ENCODE results near the gene WDR38. TPM values are rescaled to one million over a fixed set of nuclear protein-coding genes. Genes with fewer than 3 reads are reported as not detected.

The WDR38 gene
- total and polyA plus RNA-seq, 2 of the 4 experiments (the other 2 are of a cell fraction) = not detected

- Histone ChIP-seq H3K56ac (ENCODE audit: extremely low read depth, insufficient read depth, low read length) (no peak overlapping the region), H2BK5ac (ENCODE audit: low read depth, low read length, poor library complexity, severe bottlenecking) (no peak overlapping the region), H3K14ac (replicated peaks; ENCODE audit: low read depth, low read length) (no peak overlapping the region), H3K4ac (ENCODE audit: low read depth, low read length) (no peak overlapping the region), H4K20me1 (ENCODE audit: insufficient read depth, low read length) (peaks cover 42% of the 10 kb centered on the region), H3K27me3 (ENCODE audit: control insufficient read depth, insufficient read depth, low read length) (no peaks in the 10 kb centered on the region), H2BK15ac (ENCODE audit: low read depth, low read length) (no peak overlapping the region), H3K9me3 (ENCODE audit: control insufficient read depth, insufficient read depth, low read length) (no peaks in the 10 kb centered on the region), H2AK9ac (replicated peaks; ENCODE audit: low read depth, low read length, poor library complexity) (no peak overlapping the region), H2BK120ac (ENCODE audit: low read depth, low read length) (no peak overlapping the region), H3K23ac (ENCODE audit: low read depth, low read length) (0 out of 2 replicates have a peak overlapping the region, but pooled peaks have one; percentile 78), H2BK20ac (ENCODE audit: low read depth, low read length) (no peak overlapping the region), H3K18ac (ENCODE audit: low read depth, low read length) (no peak overlapping the region), H3K4me1 (ENCODE audit: control insufficient read depth, insufficient read depth, low read length) (no peaks in the 10 kb centered on the region), H4K5ac (ENCODE audit: low read depth, low read length) (no peak overlapping the region), H3K27ac (ENCODE audit: insufficient read depth, low read length) (no peak overlapping the region), H3K9me1 (ENCODE audit: insufficient read depth, low read length) (peaks cover 3% of the 10 kb centered on the region; the same call in 1 of the 2 replicates), H2AK5ac (ENCODE audit: low read depth, low read length) (no peak overlapping the region), H3K4me2 (ENCODE audit: low read depth, low read length) (no peak overlapping the region), H3K9ac (ENCODE audit: low read depth, low read length) (no peak overlapping the region), H4K8ac (ENCODE audit: low read depth in 2 of 2, low read length in 2 of 2) (no peak overlapping the region), H2AFZ (replicated peaks; ENCODE audit: low read length, poor library complexity) (no peak overlapping the region), H3K79me1 (ENCODE audit: low read depth in 1 of 2, low read length in 2 of 2) (peaks cover 9 to 25% of the 10 kb centered on the region in 2 experiments), H3K36me3 (ENCODE audit: control insufficient read depth, insufficient read depth, low read length) (peaks cover 35% of the 10 kb centered on the region), H4K91ac (ENCODE audit: insufficient read depth, low read depth, low read length) (no peak overlapping the region), H3K4me3 (ENCODE audit: insufficient read depth, low read depth, low read length) (no peak overlapping the region)
- in situ Hi-C loops (cut with MboI; ENCODE audit: low sequenced_read_pairs) = loop anchor here (5.0 kb wide), 1 partner anchor 83 kb away; the partner anchor contains the start of gene NR6A1
- dilution Hi-C loops (cut with HindIII; ENCODE audit: low sequenced_read_pairs, unreplicated experiment) = no loop called here
- POLR2A ChIA-PET (ENCODE audit: unreplicated experiment) = no interaction called here
- ATAC-seq (ENCODE audit: low read depth) (no peak), DNase-seq (no peak)
- BruUV-seq (replicated peaks) = no TSS peak
- CTCF ChIA-PET = interaction anchor here (0.6 to 5.7 kb wide), 3 partner anchors 41 to 468 kb away, joined by 3 to 165 read pairs (median 3); partner anchors contain the start of genes NR6A1 and OLFML2A
- TF ChIP-seq, protein P1, sequence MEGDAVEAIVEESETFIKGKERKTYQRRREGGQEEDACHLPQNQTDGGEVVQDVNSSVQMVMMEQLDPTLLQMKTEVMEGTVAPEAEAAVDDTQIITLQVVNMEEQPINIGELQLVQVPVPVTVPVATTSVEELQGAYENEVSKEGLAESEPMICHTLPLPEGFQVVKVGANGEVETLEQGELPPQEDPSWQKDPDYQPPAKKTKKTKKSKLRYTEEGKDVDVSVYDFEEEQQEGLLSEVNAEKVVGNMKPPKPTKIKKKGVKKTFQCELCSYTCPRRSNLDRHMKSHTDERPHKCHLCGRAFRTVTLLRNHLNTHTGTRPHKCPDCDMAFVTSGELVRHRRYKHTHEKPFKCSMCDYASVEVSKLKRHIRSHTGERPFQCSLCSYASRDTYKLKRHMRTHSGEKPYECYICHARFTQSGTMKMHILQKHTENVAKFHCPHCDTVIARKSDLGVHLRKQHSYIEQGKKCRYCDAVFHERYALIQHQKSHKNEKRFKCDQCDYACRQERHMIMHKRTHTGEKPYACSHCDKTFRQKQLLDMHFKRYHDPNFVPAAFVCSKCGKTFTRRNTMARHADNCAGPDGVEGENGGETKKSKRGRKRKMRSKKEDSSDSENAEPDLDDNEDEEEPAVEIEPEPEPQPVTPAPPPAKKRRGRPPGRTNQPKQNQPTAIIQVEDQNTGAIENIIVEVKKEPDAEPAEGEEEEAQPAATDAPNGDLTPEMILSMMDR (conservative IDR thresholded peaks at IDR 0.05; ENCODE audit: low read depth, low read length) = no peak
- no peak for TF ChIP-seq NFE2L2 (IDR thresholded peaks at IDR 0.05; ENCODE audit: low read depth, low read length)
- TF ChIP-seq SMC3 (IDR thresholded peaks at IDR 0.05; ENCODE audit: low read depth, low read length) = no peak
- TF ChIP-seq, protein P2, sequence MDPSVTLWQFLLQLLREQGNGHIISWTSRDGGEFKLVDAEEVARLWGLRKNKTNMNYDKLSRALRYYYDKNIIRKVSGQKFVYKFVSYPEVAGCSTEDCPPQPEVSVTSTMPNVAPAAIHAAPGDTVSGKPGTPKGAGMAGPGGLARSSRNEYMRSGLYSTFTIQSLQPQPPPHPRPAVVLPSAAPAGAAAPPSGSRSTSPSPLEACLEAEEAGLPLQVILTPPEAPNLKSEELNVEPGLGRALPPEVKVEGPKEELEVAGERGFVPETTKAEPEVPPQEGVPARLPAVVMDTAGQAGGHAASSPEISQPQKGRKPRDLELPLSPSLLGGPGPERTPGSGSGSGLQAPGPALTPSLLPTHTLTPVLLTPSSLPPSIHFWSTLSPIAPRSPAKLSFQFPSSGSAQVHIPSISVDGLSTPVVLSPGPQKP (IDR thresholded peaks at IDR 0.05; ENCODE audit: borderline replicate concordance, low read depth, low read length) = no peak
- TF ChIP-seq RAD21 (IDR thresholded peaks at IDR 0.05; ENCODE audit: low read length) = no peak
- TF ChIP-seq POLR2A (IDR thresholded peaks at IDR 0.05; ENCODE audit: low read depth, low read length) = no peak
- TF ChIP-seq USF2 (IDR thresholded peaks at IDR 0.05; ENCODE audit: low read depth, low read length) = no peak
- TF ChIP-seq CEBPB (IDR thresholded peaks at IDR 0.05; ENCODE audit: low read depth, low read length) = no peak
- TF ChIP-seq FOS (IDR thresholded peaks at IDR 0.05; ENCODE audit: low read depth, low read length) = no peak
- TF ChIP-seq MAFK (IDR thresholded peaks at IDR 0.05; ENCODE audit: low read depth, low read length) = no peak
- no peak for TF ChIP-seq BHLHE40 (IDR thresholded peaks at IDR 0.05; ENCODE audit: low read depth, low read length)
- TF ChIP-seq RFX5 (IDR thresholded peaks at IDR 0.05; ENCODE audit: low read depth, low read length) = no peak
- no peak for TF ChIP-seq RCOR1 (IDR thresholded peaks at IDR 0.05; ENCODE audit: insufficient replicate concordance, low read length)
- TF ChIP-seq CHD1 (IDR thresholded peaks at IDR 0.05; ENCODE audit: low read depth, low read length) = no peak
- TF ChIP-seq MAZ (IDR thresholded peaks at IDR 0.05; ENCODE audit: borderline replicate concordance, low read depth, low read length) = no peak
- intact Hi-C loops (cut with micrococcal nuclease) = loop anchor here (5.0 to 10.0 kb wide), 2 partner anchors 143 to 240 kb away; no protein-coding TSS in a partner anchor
- 84% methylated on average over 3 of the region's 7 CpGs; no CpG with 5 or more reads in 1 of the 2 experiments for WGBS, 2 experiments (ENCODE audit: extremely low coverage in 2 of 2, insufficient read length in 1 of 2)
Measured at GRCh38 chr9:124854822-124855221, 1.6 kb downstream of the WDR38 start.

Data from IMR-90 (cell line).